ENCODE measurements around the gene STPG3.
A peak's percentile ranks its signal among the peaks of the same experiment; 100 is the strongest.

STPG3 gene

GRCh38 chr9:137213160-137214060 is 37.7 kb upstream of the STPG3 start:
- Histone ChIP-seq H3K27ac (replicated peaks) (no peak overlapping the region), H3K27me3 (ENCODE audit: insufficient read depth, poor library complexity, severe bottlenecking) (no peaks in the 10 kb centered on the region), H3K4me3 (replicated peaks; ENCODE audit: insufficient read depth, low read length) (no peak overlapping the region)
- TF ChIP-seq CTCF (IDR thresholded peaks at IDR 0.05; ENCODE audit: insufficient read depth, low read length) (peak; percentile 8), GABPA (IDR thresholded peaks at IDR 0.05; ENCODE audit: low read depth) (no peak)
- DNase-seq (ENCODE audit: low read depth in 1 of 2, low spot score in 1 of 2), result no peak

- no peak for DNase-seq (ENCODE audit: low read depth in 1 of 2, low spot score in 1 of 2)
- Histone ChIP-seq H3K27me3 (ENCODE audit: insufficient read depth, poor library complexity, severe bottlenecking) (no peaks in the 10 kb centered on the region), H3K4me3 (replicated peaks; ENCODE audit: insufficient read depth, low read length) (no peak overlapping the region), H3K27ac (replicated peaks) (no peak overlapping the region)
- no peak for TF ChIP-seq CTCF (IDR thresholded peaks at IDR 0.05; ENCODE audit: insufficient read depth, low read length)
- TF ChIP-seq POLR2AphosphoS5 (IDR thresholded peaks at IDR 0.05; ENCODE audit: low read depth), result 0 out of 2 replicates have a peak, but pooled peaks have one; percentile 5
These were observed 36.5 kb upstream of the STPG3 start for GRCh38 chr9:137214620-137215019.

GRCh38 chr9:137215196-137215986 is 35.7 kb upstream of the STPG3 start:
- TF ChIP-seq SPI1 (IDR thresholded peaks at IDR 0.05; ENCODE audit: borderline replicate concordance, low read depth), result no peak
- no peak for TF ChIP-seq POLR2AphosphoS5 (IDR thresholded peaks at IDR 0.05; ENCODE audit: low read depth)
- TF ChIP-seq GABPA (IDR thresholded peaks at IDR 0.05; ENCODE audit: low read depth), result no peak
- TF ChIP-seq REST (IDR thresholded peaks at IDR 0.05; ENCODE audit: insufficient replicate concordance, low read depth), result no peak
- no peak for TF ChIP-seq CTCF (IDR thresholded peaks at IDR 0.05; ENCODE audit: insufficient read depth, low read length)
- no peaks in the 10 kb centered on the region for H3K27me3 ChIP-seq (ENCODE audit: insufficient read depth, poor library complexity, severe bottlenecking)
- H3K27ac ChIP-seq (replicated peaks), result no peak overlapping the region
- no peak overlapping the region for H3K4me3 ChIP-seq (replicated peaks; ENCODE audit: insufficient read depth, low read length)
- DNase-seq (ENCODE audit: low read depth in 1 of 2, low spot score in 1 of 2), result no peak

GRCh38 chr9:137216188-137216965 is 34.7 kb upstream of the STPG3 start:
- Histone ChIP-seq H3K27me3 (ENCODE audit: insufficient read depth, poor library complexity, severe bottlenecking) (no peaks in the 10 kb centered on the region), H3K27ac (replicated peaks) (no peak overlapping the region), H3K4me3 (replicated peaks; ENCODE audit: insufficient read depth, low read length) (no peak overlapping the region)
- TF ChIP-seq POLR2AphosphoS5 (IDR thresholded peaks at IDR 0.05; ENCODE audit: low read depth) (no peak), CTCF (IDR thresholded peaks at IDR 0.05; ENCODE audit: insufficient read depth, low read length) (no peak), SPI1 (IDR thresholded peaks at IDR 0.05; ENCODE audit: borderline replicate concordance, low read depth) (no peak), GABPA (IDR thresholded peaks at IDR 0.05; ENCODE audit: low read depth) (no peak), REST (IDR thresholded peaks at IDR 0.05; ENCODE audit: insufficient replicate concordance, low read depth) (no peak)
- DNase-seq (ENCODE audit: low read depth in 1 of 2, low spot score in 1 of 2), result no peak
